Keratinocyte (primary cell): ENCODE results near the gene TIAM2. TPM values are rescaled to one million over a fixed set of nuclear protein-coding genes. Genes with fewer than 3 reads are reported as not detected.
"Not testable (repeated sequence)": the region's sequence is repeated elsewhere in the genome, so short reads cannot be mapped to it uniquely, and the experiment has no call there.

ENCODE experiments used
- DNase-seq: peaks from one replicate; pipeline ENCODE4 v3.0.0-alpha.2; 2011; ENCODE audit warnings: low read depth, missing footprints, low spot score
- FAIRE-seq: peaks from 2 replicates; lab custom pipeline; 2011; peaks lifted over from hg19 to GRCh38; lab: Jason Lieb, UNC
- H2AFZ ChIP-seq: 2 replicates; pipeline ENCODE4 v1.6.0; 2012; ENCODE audit warnings: low read length, control low read depth, inconsistent platforms; ENCODE audit not compliant: control insufficient read depth
- H3K27ac ChIP-seq: 2 replicates; pipeline ENCODE4 v1.5.1; 2011; ENCODE audit warnings: low read length; ENCODE audit not compliant: control insufficient read depth, insufficient read depth
- H3K27me3 ChIP-seq: 3 replicates; pipeline ENCODE4 v1.6.0; 2011; ENCODE audit warnings: low read length; ENCODE audit not compliant: control insufficient read depth, insufficient read depth; ENCODE audit errors: extremely low read depth
- H3K36me3 ChIP-seq, 2 experiments: 2 replicates in 1 of 2; 3 replicates in 1 of 2; pipeline ENCODE4 v1.5.1; 2011; ENCODE audit warnings: low read length in 2 of 2, mild to moderate bottlenecking in 1 of 2; ENCODE audit not compliant: control insufficient read depth in 2 of 2, insufficient read depth in 2 of 2; ENCODE audit errors: extremely low read depth in 1 of 2
- H3K4me1 ChIP-seq: 3 replicates; pipeline ENCODE4 v1.5.1; 2011; ENCODE audit warnings: low read length; ENCODE audit not compliant: control insufficient read depth, insufficient read depth; ENCODE audit errors: extremely low read depth
- H3K4me2 ChIP-seq: 3 replicates; pipeline ENCODE4 v1.6.0; 2011; ENCODE audit warnings: low read depth, low read length; ENCODE audit not compliant: control insufficient read depth, insufficient read depth; ENCODE audit errors: extremely low read depth
- H3K4me3 ChIP-seq, 3 experiments: fragments of 200-600 bp in 1 of 3; sonication (generic) in 1 of 3; 2 replicates in 2 of 3; 3 replicates in 1 of 3; pipeline ENCODE4 v1.5.1; 2011 to 2016; ENCODE audit warnings: low read length in 3 of 3, mild to moderate bottlenecking in 3 of 3, control low read depth in 2 of 3, inconsistent platforms in 1 of 3, low read depth in 1 of 3, mixed read lengths in 1 of 3, mixed run types in 1 of 3, moderate library complexity in 1 of 3; ENCODE audit not compliant: control insufficient read depth in 2 of 3, insufficient read depth in 2 of 3; ENCODE audit errors: extremely low read depth in 1 of 3
- H3K79me2 ChIP-seq: 2 replicates; pipeline ENCODE4 v1.6.0; 2012; ENCODE audit warnings: low read length; ENCODE audit not compliant: control insufficient read depth, insufficient read depth
- H3K9ac ChIP-seq: 3 replicates; pipeline ENCODE4 v1.6.0; 2011; ENCODE audit warnings: low read length; ENCODE audit not compliant: control insufficient read depth, insufficient read depth; ENCODE audit errors: extremely low read depth
- H3K9me1 ChIP-seq: 3 replicates; pipeline ENCODE4 v1.6.0; 2011; ENCODE audit warnings: low read length; ENCODE audit not compliant: control insufficient read depth, insufficient read depth; ENCODE audit errors: extremely low read depth
- H3K9me3 ChIP-seq: 2 replicates; pipeline ENCODE4 v1.5.1; 2012; ENCODE audit warnings: low read depth, low read length; ENCODE audit not compliant: control insufficient read depth
- H4K20me1 ChIP-seq: 3 replicates; pipeline ENCODE4 v1.6.0; 2011; ENCODE audit warnings: low read length; ENCODE audit not compliant: control insufficient read depth, insufficient read depth; ENCODE audit errors: extremely low read depth
- EZH2 ChIP-seq: IDR thresholded peaks from one replicate; pipeline ENCODE4 v1.6.1; 2012; ENCODE audit warnings: inconsistent platforms, mild to moderate bottlenecking, low read length, moderate library complexity
- dilution Hi-C: fragments of 300-500 bp; cut with MboI; formaldehyde crosslinking; loops from one replicate; pipeline ENCODE4 v1.7.0; 2020; ENCODE audit warnings: low sequenced_read_pairs; ENCODE audit not compliant: extremely low pct_ligation_motif_present
- polyA plus RNA-seq, 5 experiments: library from polyadenylated mRNA; depleted of rRNA in 3 of 5; stranded (reverse) in 3 of 5; stranded (forward) in 1 of 5; unstranded in 1 of 5; fragments of >200 nt; gene quantifications; 1 replicate in 1 of 5; 2 replicates in 3 of 5; 3 replicates in 1 of 5; pipeline versions ENCODE4 v1.2.1 to v1.2.3, GENCODE V29; 2011 to 2012; ENCODE audit warnings: missing spikeins in 2 of 5, low read depth in 1 of 5, low replicate concordance in 1 of 5
- TF ChIP-seq, protein P1 (sequence below), 3 experiments: IDR thresholded peaks in 1 of 3; conservative IDR thresholded peaks in 1 of 3; optimal IDR thresholded peaks in 1 of 3; 2 replicates in 2 of 3; 3 replicates in 1 of 3; pipeline versions ENCODE3 to v1.5.1; 2011; ENCODE audit warnings: low read length in 3 of 3, mild to moderate bottlenecking in 3 of 3, moderate library complexity in 2 of 3, control low read depth in 1 of 3, inconsistent platforms in 1 of 3; ENCODE audit not compliant: insufficient read depth in 2 of 3; ENCODE audit errors: extremely low read depth in 1 of 3

Gene TIAM2
- polyA plus RNA-seq, 1 donor (not counting 4 experiments of a cell fraction or from before 2014, with no cell fraction given), result 4.0 TPM

- H3K4me3 ChIP-seq, result no peak overlapping the region
- no peaks in the 10 kb centered on the region for H3K36me3 ChIP-seq
- DNase-seq, result no peak
- no peak for FAIRE-seq
- H3K4me1 ChIP-seq, result no peaks in the 10 kb centered on the region
- H3K27me3 ChIP-seq, result no peaks in the 10 kb centered on the region
- no peak overlapping the region for H3K27ac ChIP-seq
- H2AFZ ChIP-seq, result no peak overlapping the region
- H3K79me2 ChIP-seq, result no peaks in the 10 kb centered on the region
- H3K4me2 ChIP-seq, result no peak overlapping the region
- H3K9me3 ChIP-seq, result no peaks in the 10 kb centered on the region
- H3K9me1 ChIP-seq, result no peaks in the 10 kb centered on the region
- dilution Hi-C loops, result no loop called here
- no peak overlapping the region for H3K9ac ChIP-seq
- TF ChIP-seq, protein P1, sequence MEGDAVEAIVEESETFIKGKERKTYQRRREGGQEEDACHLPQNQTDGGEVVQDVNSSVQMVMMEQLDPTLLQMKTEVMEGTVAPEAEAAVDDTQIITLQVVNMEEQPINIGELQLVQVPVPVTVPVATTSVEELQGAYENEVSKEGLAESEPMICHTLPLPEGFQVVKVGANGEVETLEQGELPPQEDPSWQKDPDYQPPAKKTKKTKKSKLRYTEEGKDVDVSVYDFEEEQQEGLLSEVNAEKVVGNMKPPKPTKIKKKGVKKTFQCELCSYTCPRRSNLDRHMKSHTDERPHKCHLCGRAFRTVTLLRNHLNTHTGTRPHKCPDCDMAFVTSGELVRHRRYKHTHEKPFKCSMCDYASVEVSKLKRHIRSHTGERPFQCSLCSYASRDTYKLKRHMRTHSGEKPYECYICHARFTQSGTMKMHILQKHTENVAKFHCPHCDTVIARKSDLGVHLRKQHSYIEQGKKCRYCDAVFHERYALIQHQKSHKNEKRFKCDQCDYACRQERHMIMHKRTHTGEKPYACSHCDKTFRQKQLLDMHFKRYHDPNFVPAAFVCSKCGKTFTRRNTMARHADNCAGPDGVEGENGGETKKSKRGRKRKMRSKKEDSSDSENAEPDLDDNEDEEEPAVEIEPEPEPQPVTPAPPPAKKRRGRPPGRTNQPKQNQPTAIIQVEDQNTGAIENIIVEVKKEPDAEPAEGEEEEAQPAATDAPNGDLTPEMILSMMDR (optimal IDR thresholded peaks at IDR 0.05 in 1 of 3, IDR thresholded peaks at IDR 0.05 in 1 of 3, conservative IDR thresholded peaks at IDR 0.05 in 1 of 3; ENCODE audit: extremely low read depth in 1 of 3, insufficient read depth in 2 of 3, low read length in 3 of 3), result no peak
- no peak for TF ChIP-seq EZH2
- H4K20me1 ChIP-seq, result no peaks in the 10 kb centered on the region
Observed at GRCh38 chr6:155117785-155118184, 122.7 kb downstream of the TIAM2 start.

DNA sequence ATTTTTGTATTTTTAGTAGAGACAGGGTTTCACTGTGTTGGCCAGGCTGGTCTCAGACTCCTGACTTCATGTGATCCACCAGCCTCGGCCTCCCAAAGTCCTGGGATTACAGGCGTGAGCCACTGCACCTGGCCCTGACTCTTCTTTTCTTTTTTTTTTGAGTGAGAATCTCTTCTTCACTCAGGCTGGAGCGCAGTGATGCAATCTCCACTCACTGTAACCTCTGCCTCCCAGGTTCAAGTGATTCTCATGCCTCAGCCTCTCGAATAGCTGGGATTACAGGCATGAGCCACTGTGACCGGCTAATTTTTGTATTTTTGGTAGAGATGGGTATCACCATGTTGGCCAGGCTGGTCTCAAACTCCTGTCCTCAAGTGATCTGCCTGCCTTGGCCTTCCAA is 124.1 kb downstream of the TIAM2 start:
- H3K9me3 ChIP-seq, H3K9ac ChIP-seq, H2AFZ ChIP-seq, H3K27me3 ChIP-seq, H3K4me1 ChIP-seq, H3K27ac ChIP-seq, dilution Hi-C loops, H3K9me1 ChIP-seq, H4K20me1 ChIP-seq, DNase-seq, H3K4me3 ChIP-seq, H3K79me2 ChIP-seq, H3K36me3 ChIP-seq, H3K4me2 ChIP-seq, FAIRE-seq: not testable (repeated sequence)

DNA sequence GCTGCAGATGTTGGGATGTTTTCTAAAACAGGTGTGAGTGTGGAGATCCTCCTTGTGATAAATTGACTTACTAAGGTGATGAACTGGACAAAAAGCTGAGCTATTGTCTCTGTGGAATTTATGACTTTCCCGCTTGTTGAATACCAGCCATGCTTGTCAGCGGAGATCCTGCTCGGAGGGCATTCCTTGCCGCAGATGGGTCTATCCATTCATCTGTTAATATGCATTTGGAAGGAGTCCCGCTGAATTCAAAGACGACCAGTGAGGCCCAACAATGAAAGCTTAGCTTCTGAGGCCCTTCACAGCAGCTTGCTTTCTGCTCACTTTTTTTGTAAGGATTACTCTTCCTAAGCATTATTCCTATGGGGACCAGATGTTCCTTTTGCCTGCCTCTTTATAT is 124.9 kb downstream of the TIAM2 start:
- Histone ChIP-seq H4K20me1 (no peaks in the 10 kb centered on the region), H3K4me2 (no peak overlapping the region), H3K79me2 (no peaks in the 10 kb centered on the region), H3K4me3 (no peak overlapping the region), H3K36me3 (no peaks in the 10 kb centered on the region), H2AFZ (no peak overlapping the region), H3K9me1 (no peaks in the 10 kb centered on the region), H3K27ac (no peak overlapping the region), H3K27me3 (no peaks in the 10 kb centered on the region), H3K9me3 (no peaks in the 10 kb centered on the region), H3K4me1 (no peaks in the 10 kb centered on the region), H3K9ac (no peak overlapping the region)
- TF ChIP-seq, protein P1 (optimal IDR thresholded peaks at IDR 0.05 in 1 of 3, IDR thresholded peaks at IDR 0.05 in 1 of 3, conservative IDR thresholded peaks at IDR 0.05 in 1 of 3; ENCODE audit: extremely low read depth in 1 of 3, insufficient read depth in 2 of 3, low read length in 3 of 3), result no peak
- no peak for TF ChIP-seq EZH2
- FAIRE-seq (no peak), DNase-seq (no peak)
- dilution Hi-C loops, result no loop called here
